HepG2 (cell line): ENCODE data around the gene HEMK1. TPM values are rescaled to one million over a fixed set of nuclear protein-coding genes. Genes with fewer than 3 reads are reported as not detected.

Experiments
- AKAP8 ChIP-seq: sonication (generic); formaldehyde crosslinking; IDR thresholded peaks from 2 replicates; pipeline ENCODE4 v1.5.1; 2020; ENCODE audit warnings: mild to moderate bottlenecking, missing genetic modification reagents
- ARID3A ChIP-seq: IDR thresholded peaks from 2 replicates; pipeline ENCODE4 v1.6.1; 2012; ENCODE audit warnings: low read depth, low read length, improper control_type of control experiment
- BCL3 ChIP-seq: sonication (generic); formaldehyde crosslinking; IDR thresholded peaks from 2 replicates; pipeline ENCODE4 v1.5.1; 2020; ENCODE audit warnings: mild to moderate bottlenecking, missing genetic modification reagents, moderate library complexity
- BORCS8-MEF2B ChIP-seq: sonication (generic); formaldehyde crosslinking; IDR thresholded peaks from 2 replicates; pipeline ENCODE4 v1.8.0; 2022; ENCODE audit warnings: mild to moderate bottlenecking, missing genetic modification reagents
- FOXO1 ChIP-seq: sonication (generic); formaldehyde crosslinking; IDR thresholded peaks from 2 replicates; pipeline ENCODE4 v1.4.0; 2020; ENCODE audit warnings: missing genetic modification reagents
- HES4 ChIP-seq: sonication (generic); formaldehyde crosslinking; IDR thresholded peaks from 2 replicates; pipeline ENCODE4 v1.9.0; 2021; ENCODE audit warnings: mild to moderate bottlenecking, missing genetic modification reagents, borderline replicate concordance
- MED1 ChIP-seq: sonication (generic); formaldehyde crosslinking; IDR thresholded peaks from 2 replicates; pipeline ENCODE4 v1.4.0; 2020; ENCODE audit warnings: missing genetic modification reagents
- MEIS2 ChIP-seq: sonication (generic); formaldehyde crosslinking; IDR thresholded peaks from 2 replicates; pipeline ENCODE4 v1.9.0; 2021; ENCODE audit warnings: mild to moderate bottlenecking, missing genetic modification reagents
- NR0B2 ChIP-seq: sonication (generic); formaldehyde crosslinking; IDR thresholded peaks from 2 replicates; pipeline ENCODE4 v1.4.0; 2020; ENCODE audit warnings: mild to moderate bottlenecking, missing genetic modification reagents
- SOX13 ChIP-seq, 3 experiments: fragments of 450-650 bp in 1 of 3; sonication (generic) in 1 of 3; formaldehyde crosslinking in 1 of 3; IDR thresholded peaks in 2 of 3; conservative IDR thresholded peaks in 1 of 3; 2 replicates each; pipeline versions ENCODE4 v1.5.0 to v1.6.1; 2016 to 2020; ENCODE audit warnings: antibody characterized with exemption in 1 of 3, mild to moderate bottlenecking in 1 of 3, missing compliant biosample characterization in 1 of 3, missing genetic modification reagents in 1 of 3, moderate library complexity in 1 of 3
- STAT5B ChIP-seq: sonication (generic); formaldehyde crosslinking; IDR thresholded peaks from 2 replicates; pipeline ENCODE4 v1.4.0; 2020; ENCODE audit warnings: missing genetic modification reagents
- THAP11 ChIP-seq: IDR thresholded peaks from 2 replicates; pipeline ENCODE4 v1.6.1; 2016; ENCODE audit warnings: missing biosample characterization, missing genetic modification reagents
- ZBTB26 ChIP-seq: IDR thresholded peaks from 2 replicates; pipeline ENCODE4 v1.6.1; 2016; ENCODE audit warnings: missing compliant biosample characterization, missing genetic modification reagents, borderline replicate concordance
- ZFY ChIP-seq: sonication (generic); formaldehyde crosslinking; IDR thresholded peaks from 2 replicates; pipeline ENCODE4 v1.4.0; 2020; ENCODE audit warnings: missing genetic modification reagents
- ZNF513 ChIP-seq: sonication (generic); formaldehyde crosslinking; conservative IDR thresholded peaks from 2 replicates; pipeline ENCODE4 v1.5.0; 2020; ENCODE audit warnings: missing genetic modification reagents
- polyA plus RNA-seq, 8 experiments: library from polyadenylated mRNA; depleted of rRNA in 3 of 8; stranded (reverse) in 7 of 8; unstranded in 1 of 8; fragments of >200 nt; fragmentation: Illumina TruSeq in 4 of 8; extraction: Trizol in 4 of 8; gene quantifications; 2 replicates each; pipeline versions ENCODE4 v1.2.1 to v1.2.3, GENCODE V29; 2011 to 2016; ENCODE audit warnings: low read depth in 4 of 8, missing spikeins in 1 of 8, mixed read lengths in 1 of 8; ENCODE audit not compliant: insufficient read depth in 1 of 8
- total RNA-seq, 5 experiments: library from RNA; depleted of rRNA; stranded (reverse); fragments of >200 nt; fragmentation: Illumina TruSeq; extraction: Trizol; gene quantifications; 2 replicates each; pipeline ENCODE4 v1.2.3, GENCODE V29; 2016; ENCODE audit warnings: low read depth in 1 of 5
- TF ChIP-seq, protein P1 (sequence below): IDR thresholded peaks from 2 replicates; pipeline ENCODE4 v1.6.1; 2016; ENCODE audit warnings: low read depth, control low read depth
- TF ChIP-seq, protein P2 (sequence below): IDR thresholded peaks from 2 replicates; pipeline ENCODE4 v1.4.0; 2020; ENCODE audit warnings: mild to moderate bottlenecking, missing genetic modification reagents

The HEMK1 gene
- total and polyA plus RNA-seq, 2 of the 13 experiments (the other 11 are each of a cell fraction or from before 2014, with no cell fraction given), result 9.8 to 12.6 TPM

DNA sequence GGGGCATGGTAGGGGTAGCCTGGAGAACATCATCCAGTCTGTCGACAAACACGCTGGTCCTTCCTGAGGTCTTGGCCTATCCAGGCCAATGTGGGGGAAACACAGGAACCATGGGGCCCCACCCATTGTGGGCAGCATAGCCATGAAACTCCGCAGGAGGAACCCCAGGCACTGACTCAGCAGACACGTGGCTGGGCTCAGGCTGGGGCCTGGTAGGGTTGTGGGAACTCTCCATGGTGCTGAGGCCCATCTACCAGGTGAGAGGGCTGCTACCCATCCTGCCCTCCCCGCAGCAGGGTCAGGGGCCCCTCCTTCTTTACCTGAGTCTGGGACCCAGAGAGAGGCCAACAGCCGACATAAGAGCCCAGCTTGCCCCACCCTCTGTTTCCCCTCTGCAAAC, 43.3 kb upstream of the HEMK1 start (continued):
- TF ChIP-seq AKAP8, result no peak
- TF ChIP-seq BCL3 (CRISPR knock-in tag), result no peak
- TF ChIP-seq MED1, result 0 out of 2 replicates have a peak, but pooled peaks have one; percentile 21
- TF ChIP-seq, protein P1, sequence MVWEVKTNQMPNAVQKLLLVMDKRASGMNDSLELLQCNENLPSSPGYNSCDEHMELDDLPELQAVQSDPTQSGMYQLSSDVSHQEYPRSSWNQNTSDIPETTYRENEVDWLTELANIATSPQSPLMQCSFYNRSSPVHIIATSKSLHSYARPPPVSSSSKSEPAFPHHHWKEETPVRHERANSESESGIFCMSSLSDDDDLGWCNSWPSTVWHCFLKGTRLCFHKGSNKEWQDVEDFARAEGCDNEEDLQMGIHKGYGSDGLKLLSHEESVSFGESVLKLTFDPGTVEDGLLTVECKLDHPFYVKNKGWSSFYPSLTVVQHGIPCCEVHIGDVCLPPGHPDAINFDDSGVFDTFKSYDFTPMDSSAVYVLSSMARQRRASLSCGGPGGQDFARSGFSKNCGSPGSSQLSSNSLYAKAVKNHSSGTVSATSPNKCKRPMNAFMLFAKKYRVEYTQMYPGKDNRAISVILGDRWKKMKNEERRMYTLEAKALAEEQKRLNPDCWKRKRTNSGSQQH, result 0 out of 2 replicates have a peak, but pooled peaks have one; percentile 62
- no peak for TF ChIP-seq FOXO1
- 0 out of 2 replicates have a peak, but pooled peaks have one; percentile 63 for TF ChIP-seq ZBTB26 (CRISPR knock-in tag)
- TF ChIP-seq MEIS2, result peak; percentile 70; the same call in 1 of the 2 replicates
- TF ChIP-seq THAP11 (CRISPR knock-in tag), result peak; percentile 19; the same call in 1 of the 2 replicates
- 0 out of 2 replicates have a peak, but pooled peaks have one; percentile 39 for TF ChIP-seq BORCS8-MEF2B (CRISPR knock-in tag)
- TF ChIP-seq, protein P2, sequence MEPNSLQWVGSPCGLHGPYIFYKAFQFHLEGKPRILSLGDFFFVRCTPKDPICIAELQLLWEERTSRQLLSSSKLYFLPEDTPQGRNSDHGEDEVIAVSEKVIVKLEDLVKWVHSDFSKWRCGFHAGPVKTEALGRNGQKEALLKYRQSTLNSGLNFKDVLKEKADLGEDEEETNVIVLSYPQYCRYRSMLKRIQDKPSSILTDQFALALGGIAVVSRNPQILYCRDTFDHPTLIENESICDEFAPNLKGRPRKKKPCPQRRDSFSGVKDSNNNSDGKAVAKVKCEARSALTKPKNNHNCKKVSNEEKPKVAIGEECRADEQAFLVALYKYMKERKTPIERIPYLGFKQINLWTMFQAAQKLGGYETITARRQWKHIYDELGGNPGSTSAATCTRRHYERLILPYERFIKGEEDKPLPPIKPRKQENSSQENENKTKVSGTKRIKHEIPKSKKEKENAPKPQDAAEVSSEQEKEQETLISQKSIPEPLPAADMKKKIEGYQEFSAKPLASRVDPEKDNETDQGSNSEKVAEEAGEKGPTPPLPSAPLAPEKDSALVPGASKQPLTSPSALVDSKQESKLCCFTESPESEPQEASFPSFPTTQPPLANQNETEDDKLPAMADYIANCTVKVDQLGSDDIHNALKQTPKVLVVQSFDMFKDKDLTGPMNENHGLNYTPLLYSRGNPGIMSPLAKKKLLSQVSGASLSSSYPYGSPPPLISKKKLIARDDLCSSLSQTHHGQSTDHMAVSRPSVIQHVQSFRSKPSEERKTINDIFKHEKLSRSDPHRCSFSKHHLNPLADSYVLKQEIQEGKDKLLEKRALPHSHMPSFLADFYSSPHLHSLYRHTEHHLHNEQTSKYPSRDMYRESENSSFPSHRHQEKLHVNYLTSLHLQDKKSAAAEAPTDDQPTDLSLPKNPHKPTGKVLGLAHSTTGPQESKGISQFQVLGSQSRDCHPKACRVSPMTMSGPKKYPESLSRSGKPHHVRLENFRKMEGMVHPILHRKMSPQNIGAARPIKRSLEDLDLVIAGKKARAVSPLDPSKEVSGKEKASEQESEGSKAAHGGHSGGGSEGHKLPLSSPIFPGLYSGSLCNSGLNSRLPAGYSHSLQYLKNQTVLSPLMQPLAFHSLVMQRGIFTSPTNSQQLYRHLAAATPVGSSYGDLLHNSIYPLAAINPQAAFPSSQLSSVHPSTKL (CRISPR knock-in tag), result 0 out of 2 replicates have a peak, but pooled peaks have one; percentile 17
- peak; percentile 55; the same call in 1 of the 2 replicates for TF ChIP-seq HES4
- TF ChIP-seq NR0B2, result no peak
- TF ChIP-seq ZFY (CRISPR knock-in tag), result peak; percentile 44
- no peak for TF ChIP-seq ZNF513 (CRISPR knock-in tag)
- no peak for TF ChIP-seq ARID3A
- TF ChIP-seq STAT5B, result no peak
- no peak for TF ChIP-seq SOX13 (IDR thresholded peaks at IDR 0.05)
- no peak for TF ChIP-seq SOX13 (CRISPR knock-in tag; conservative IDR thresholded peaks at IDR 0.05 in 1 of 2, IDR thresholded peaks at IDR 0.05 in 1 of 2)
